HG02798 (cell line): Measurements from ENCODE around the gene NFYC.

Source experiments
- ATAC-seq: cut with Tn5 transposase; IDR thresholded peaks from one replicate; pipeline ENCODE4 v1.9.1; 2021; ENCODE audit warnings: mild to moderate bottlenecking; ENCODE audit not compliant: unreplicated experiment, poor library complexity

Gene NFYC

DNA sequence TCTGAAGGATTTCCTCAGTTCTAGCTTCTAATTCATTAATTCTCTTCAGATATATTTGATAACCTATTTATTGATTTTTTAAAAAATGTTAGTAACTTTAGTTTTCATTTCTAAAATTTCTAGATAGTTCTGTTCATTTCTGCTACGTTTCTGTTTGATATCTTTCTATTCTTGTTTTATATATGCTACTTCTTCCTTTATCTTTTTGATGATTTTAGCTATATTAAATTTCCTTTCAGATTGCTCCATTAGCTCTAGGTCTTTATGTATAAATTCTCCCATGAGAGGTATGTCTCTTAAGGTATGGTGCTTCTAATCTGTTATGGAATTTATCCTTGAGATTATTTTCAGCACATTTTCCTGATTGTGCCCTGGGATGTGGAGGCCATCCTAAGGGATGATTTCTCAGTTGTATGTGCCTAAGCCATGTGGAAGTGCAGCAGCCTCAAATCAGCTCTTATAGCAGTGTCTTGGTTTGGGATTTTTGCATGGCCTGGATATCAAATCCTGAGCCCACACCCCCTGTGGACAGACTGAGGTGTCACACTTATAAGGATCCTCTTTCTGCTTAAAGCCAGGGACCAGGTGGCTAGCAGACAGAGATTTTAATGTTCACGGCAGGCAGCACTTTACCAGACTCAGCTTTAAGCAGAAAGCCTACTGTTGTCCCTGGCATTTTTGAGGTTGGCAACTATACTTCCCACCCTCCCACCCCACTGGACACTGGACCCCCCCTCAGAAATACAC lies 85.9 kb downstream of the NFYC start:
- no peak for ATAC-seq

DNA sequence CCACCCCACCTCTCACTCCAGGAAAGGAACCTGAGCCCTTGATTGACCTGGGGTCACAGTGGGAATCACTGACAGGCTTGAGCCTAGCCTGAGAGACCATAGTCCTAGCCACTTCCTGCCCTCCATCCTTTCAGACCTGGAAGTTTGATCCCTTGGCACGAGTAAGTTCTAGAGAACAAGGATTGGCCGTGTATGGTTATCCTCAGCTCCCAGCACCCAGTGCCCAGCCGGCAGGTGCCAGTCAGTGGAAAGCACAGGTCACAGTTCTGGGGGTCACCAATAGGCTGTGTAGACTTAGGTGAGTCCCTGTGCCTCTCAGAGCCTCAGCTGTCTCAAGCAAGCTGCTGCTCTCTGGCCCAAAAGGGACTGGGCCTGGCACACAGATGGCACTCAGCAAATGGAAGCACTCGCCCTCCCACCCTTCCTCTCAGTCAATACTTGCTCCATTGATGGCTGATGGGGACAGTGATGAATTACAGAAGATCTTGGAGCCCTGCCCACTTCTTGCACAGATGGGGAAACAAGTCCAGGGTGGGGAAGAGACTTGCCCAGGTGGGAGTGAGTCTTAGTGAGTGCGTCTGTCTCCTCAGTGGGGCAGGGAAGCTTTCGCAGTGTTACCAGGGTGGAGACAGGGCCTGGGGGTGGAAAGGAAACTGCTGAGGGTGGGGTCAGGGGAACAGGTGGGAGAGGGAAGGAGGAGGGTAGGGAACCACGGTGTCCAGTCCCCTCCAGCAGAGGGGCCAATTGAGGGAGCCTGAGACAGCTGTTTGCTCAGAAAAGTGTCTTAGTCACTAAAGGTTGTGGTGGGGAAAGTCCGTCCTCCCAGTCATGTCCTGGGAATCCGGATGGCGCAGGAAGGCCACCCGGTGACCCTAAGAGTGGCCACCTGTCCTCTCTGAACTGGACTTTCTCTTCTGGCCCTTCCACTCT lies 89.4 kb downstream of the NFYC start:
- ATAC-seq: no peak

DNA sequence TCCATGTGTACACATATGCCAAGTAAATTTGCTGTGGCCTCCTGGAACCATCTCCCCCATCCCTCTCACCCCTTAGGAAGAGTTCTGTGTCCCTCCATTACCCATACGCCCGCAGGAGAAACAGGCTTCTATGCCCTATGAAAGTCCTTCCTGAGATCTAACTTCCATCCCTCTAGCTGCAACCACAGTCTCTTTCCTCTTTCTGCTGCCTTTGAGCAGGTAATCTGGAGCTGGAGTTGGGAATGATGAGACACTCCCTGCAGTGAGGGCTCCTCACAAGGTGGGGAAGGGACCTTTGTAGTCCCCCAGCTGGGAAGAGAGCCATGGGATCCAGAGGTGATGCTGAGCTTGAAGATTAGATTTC lies 90.1 kb downstream of the NFYC start:
- no peak for ATAC-seq

DNA sequence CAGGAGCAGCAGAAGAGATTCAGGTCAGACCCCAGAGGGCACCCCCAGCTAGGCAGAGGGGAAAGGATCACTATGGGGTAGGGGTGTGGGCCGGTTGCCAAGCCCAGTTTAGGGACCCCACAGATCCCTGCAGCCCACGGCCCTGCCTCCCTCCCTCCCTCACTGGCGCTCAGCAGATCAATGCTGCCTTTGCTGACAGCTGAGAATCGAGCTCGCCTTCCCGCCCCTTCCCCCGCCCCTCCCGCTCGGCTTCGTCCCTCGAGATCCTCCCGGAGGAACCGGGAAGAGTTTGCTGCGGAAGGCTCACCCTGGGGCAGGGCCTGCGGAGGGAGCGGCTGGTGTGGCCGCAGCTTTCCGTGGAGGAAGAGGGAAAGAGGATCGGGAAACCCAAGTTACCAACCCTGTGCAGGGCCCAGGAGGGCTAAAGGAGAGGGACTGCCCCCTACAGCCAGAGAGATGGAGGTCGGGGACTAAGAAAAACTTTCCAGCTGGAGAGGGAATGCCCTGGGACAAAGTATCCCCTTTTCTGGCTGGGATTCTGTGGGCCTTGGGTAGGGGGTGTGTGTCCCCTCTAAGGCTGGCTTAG lies 91.0 kb downstream of the NFYC start:
- ATAC-seq: no peak

DNA sequence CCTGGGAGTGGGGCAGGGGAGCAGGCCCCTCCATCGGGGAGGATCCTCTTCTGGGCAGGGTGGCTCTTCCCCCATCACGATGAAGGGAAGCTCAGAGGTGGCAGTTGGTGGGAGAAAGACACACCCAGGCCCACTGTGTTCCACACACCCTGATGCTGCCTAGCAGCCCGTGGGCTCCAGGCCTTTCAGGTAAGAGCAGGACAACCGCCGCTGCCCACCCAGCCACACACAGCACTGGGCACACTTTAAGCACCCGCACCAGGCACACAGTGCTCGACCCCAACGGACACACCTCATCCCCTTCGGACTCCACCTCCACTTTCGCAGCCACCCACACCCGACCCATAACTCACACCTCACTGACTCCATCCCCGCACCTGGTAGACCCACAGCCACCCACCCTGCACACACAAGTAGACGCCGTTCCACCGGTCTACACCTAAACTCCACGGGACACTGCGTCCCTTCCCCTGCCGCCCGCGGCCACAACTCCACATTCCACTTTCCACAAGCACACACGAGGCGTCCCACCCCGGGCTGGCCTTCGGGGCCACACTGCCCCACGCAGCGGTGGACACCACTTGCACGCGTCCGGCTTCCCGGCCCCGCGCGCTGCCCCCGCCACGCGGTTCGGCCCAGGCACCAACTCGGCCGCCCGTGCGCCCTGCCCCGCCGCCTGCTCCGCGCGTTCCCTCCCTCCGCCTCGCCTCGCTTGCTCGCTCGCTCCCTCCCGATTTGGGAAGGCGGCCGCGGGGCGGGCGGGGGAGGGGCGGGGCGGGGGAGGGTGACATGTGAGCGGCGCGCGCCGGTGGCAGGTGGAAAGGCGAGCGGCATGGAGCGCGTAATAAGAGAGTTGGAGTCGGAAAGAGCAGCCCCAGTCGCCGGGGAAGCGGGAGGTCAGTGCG lies 91.7 kb downstream of the NFYC start, which contains the start of gene KCNQ4:
KCNQ4 (plus strand) TSS at position 787 of the 905 bp plus-strand sequence. CDS start 307 bp downstream, outside the sequence.
- no peak for ATAC-seq

DNA sequence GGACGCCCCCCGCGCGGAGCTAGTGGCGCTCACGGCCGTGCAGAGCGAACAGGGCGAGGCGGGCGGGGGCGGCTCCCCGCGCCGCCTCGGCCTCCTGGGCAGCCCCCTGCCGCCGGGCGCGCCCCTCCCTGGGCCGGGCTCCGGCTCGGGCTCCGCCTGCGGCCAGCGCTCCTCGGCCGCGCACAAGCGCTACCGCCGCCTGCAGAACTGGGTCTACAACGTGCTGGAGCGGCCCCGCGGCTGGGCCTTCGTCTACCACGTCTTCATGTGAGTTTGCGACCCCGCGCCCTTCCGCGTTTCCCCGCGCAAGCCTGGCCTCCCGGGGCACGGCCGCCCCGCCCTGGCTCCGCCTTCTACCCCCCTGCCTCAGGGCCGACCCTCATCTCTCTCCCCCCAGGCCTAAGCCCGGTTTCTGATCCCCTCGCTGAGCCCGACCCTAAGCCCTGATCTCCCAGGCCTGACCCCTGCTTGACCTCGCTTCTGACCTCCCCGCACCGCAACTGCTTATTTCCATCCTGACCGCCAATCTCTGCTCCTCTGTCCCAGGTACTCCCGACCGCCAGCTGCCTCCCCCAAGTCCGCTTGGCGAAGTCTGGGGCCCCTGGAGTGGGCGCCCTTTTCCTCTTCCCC lies 92.8 kb downstream of the NFYC start:
- ATAC-seq: no peak

DNA sequence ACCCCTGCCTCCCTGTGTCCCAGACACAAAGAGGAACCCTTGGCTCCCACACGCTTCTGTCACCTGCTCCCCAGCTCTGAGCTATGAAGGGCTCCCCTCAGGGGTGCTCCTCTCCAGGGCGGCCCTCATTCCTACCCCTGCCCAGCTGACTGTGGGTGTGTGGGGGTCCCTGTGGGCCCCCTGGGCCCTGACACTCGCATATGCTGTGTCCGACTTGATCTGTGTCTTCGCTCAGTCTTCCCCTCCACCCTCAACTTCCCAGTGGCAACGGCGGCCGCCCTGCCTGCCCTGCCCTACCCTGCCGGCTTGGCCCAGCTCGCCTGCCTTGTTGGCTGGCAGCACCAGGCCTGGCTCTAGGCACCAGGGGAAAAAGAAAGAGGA lies 93.3 kb downstream of the NFYC start:
- no peak for ATAC-seq

DNA sequence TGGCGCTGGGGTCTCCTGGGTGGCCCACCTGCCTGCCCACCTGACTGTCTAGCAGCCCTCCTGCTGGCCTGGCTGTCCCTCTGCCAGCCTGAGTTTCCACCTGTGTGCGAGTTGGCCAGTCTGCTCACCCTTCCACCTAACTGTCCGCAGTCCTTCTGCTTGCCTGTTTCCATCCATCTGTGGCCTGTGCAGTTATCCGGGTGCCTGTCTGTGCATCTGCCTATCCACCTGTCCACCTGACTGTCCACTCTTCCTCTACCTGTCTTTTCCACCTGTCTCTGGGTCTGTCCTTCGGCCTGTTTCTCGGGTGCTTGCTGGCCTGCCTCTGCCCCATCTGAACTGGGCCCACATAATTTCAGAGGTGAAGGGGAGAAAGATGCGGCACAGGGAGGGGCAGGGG lies 93.9 kb downstream of the NFYC start:
- ATAC-seq: no peak

DNA sequence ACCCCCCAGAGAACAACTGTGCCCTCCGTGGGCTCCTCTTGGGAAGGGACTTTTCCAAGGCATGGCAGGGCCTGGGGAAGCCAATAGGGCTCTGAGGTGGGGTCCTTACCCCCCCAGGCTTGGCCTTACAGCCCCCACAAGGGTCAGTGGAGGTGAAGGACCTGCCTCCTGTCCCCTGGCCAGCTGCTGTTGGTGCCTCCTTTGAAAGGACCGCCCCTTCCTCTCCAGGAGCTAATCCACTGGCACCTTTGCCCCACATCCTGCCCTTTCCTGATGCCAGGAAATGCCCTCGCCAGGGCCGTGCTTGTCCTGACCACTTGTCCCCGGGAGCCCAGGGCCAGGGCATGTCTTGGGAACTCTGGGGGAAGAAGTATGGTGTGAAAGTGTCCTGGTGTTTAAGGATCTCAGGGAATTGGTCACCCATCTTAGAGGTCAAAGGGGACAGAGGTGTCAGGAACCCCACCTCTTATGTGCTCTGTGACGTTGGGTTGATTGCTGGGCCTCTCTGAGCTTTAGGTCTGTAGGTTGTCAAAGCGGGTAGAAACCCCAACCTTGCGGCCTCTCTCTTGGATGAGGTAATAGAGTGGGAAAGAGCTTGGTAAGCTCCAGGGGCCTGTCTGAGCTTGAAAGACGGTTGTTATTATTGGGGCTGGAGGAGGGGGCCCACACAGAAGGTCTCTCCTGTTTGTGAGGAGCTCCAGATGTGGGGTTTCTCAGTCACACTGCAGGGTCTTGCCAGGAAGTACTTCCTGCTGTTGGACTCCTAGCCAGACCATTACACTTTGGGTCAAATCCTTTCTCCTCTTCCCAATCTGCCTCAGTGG lies 94.9 kb downstream of the NFYC start:
- ATAC-seq: no peak

DNA sequence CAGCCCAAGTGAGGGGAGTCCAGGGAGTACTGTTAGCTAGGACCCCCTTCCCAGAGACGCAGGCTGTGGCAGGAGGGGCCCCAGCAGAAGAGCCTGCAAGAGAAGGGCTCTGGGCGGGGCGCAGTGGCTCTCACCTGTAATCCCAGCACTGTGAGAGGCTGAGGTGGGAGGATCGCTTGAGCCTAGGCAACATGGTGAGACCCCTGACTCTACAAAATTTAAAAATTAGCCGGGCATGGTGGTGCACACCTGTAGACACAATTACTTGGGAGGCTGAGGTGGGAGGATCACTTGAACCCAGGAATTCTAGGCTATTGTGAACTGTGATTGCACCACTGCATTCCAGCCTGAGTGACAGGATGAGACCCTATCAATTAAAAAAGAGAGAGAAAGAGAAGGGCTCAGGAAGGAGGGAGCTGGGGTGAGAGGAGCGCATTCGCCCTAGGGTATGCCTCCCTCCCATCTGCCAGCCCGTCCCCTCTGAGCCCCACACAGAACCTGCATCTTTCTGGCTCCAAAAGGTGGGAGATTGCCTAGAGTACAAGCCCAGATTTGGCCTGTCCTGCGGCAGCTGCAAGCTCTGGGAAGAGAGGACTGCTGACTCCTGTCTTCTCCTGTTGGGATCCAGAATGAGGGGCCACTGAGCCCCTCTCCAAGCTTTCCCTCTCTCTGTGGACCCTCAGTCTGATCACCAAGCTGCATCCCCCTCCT lies 95.6 kb downstream of the NFYC start:
- no peak for ATAC-seq

DNA sequence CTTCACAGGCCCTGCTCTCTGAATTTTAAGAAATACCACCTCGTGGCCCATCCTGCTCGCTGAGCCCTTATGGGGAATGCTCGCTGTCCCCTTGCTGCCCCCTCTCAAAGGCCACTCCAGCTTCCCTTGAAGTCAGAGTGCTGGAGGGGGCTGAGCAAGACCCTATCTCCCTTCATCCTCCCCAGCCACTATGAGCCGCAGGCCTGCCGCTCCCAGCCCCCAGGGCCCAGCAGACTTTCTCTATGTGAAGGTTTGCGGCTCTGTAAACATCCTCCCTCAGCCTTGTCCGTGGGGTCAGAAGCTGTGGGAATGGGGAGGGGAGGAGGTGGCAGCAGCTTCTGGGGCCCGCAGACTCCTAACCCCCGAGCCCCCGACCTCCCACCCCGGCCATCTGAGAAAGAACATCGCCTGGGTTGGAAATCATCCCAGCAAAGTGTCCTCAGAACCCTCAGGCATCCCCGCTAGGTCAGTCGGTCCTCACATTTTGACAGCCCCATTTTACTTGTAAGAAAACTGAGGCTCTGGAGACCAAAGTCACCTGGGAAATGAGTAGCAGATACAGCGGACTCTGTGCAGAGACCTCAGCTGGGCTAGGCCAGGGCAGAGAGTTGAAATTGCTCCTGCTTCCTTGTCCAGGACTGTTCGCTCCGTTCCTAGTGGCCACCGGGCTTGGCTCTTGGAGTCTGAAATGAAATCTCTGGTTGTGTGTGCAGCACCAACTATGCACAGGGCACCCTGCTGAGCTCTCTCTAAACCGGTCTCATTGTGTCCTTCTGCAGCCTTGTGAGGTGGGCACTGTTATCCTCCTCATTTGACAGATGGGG lies 96.4 kb downstream of the NFYC start:
- no peak for ATAC-seq

DNA sequence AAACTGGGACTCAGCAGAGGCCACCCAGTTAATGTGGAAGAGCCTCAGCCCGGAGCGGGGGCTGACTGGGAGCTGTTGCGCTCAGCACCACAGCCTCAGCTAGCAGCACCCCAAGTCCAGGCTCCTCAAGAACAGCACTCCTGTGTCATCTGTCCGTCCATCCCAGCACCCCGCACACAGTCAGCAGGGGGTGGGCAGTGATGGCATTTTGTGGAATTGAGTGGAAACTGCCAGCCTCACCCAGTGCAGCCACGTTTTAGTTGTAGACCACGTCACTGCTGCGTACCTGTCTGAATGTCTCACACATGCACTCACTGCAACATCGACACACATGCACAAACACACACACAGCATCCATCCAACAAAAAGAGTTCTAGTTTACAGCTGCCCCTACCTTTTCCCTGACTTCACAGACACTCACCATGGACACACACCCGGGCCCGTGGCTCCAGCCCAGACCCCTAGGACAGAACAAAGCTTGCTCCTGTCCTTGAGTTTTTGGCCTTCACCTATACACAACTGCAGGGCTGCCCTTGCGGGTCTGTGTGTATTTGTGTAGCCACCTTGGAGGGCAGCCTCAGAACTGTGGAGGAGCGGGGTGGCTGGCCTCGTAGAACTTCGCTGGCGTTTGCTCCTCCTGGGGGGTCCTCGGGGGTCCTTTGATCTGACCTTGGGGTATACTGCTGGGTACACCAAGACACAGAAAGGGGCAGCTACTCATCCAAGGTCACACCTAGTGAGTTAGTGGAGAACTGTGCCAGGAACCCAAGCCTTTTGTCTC lies 97.2 kb downstream of the NFYC start:
- ATAC-seq: no peak

DNA sequence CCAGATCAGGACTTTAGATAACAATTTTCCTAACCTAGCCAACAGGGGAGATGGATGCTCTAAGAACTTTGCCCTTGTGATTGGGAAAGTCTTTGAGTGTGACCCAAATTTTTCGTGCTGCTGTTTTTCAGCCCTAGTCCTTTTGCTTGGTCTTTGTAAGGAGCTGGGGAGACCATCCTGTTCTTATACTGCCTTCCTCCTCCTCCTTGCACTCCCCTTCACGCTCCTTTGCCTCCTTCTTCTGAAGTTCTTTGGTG lies 97.8 kb downstream of the NFYC start:
- no peak for ATAC-seq

DNA sequence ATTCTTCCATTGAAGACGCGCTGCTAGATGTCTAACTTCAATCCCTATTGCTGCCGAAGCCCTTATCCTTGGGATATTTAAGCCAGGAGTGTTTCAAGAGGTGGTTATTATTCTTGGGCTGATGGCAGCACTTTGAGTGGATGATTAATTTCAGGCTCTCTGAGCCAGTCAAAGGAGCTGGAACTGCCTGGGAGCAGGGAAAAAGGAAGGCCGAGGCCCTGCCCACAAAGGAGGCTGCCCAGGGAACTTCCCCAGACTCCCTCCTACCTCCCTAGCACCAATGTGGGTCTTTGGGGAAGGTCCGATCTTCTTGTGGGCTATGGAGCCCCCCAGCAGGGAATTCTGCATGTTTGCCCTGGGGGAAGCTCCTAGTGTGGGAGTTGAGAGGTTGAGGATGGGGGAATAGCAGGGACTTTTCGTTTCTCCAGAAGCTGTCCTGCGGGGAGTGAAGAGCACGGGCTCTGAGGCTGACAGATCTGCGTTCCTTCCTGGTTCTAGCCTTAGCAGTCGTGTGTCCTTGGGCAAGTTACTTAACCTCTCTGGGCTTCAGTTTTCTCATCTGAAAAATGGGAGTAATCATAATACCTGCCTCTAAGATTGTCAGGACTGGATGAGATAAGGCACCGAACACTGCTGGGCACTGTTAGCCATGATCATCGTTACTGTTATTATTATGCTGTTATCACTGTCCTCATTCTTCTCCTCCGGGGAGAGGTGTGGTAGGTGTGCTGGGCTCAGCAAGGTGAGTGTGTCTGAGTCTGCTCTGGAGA lies 98.3 kb downstream of the NFYC start:
- ATAC-seq: no peak

DNA sequence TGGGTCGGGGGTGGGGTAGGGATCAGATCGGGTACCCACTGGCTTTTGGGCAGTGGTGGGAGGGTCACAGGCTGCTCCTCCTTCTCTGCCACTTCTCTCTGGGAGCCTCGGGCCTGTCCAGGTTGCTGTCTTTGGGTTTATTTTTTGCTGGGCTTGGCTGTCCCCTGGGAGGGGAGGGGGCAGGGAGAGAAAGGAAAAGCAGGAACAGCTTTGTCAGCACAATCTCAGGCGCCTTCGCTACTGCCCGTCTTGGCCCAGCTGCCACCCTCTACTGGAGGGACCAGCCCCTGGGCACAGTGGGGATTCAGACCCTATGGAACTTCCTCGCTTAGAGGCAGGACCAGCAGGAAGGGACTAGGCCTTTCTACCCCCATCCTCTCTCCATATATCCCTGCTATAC lies 100.5 kb downstream of the NFYC start:
- no peak for ATAC-seq

DNA sequence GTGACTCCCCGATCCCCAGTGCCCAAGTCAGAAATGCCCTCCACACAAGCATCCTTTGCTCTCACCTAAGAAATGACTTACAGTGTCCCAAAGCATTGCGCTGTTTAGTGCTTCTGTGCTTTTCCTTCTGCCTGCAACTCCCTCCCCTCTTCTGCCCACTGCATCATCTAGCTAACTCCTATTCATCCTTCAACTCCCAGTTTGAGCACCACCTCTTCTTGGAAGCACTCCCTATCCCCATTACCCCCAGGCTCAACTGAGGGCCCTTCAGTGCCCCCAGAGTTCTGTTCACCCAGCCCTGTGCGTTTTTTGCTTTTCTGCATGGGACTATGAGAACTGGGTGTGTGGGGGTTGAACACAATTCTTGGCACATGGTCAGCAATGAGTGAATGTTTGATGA lies 102.1 kb downstream of the NFYC start:
- no peak for ATAC-seq
